Measurements from ENCODE around the gene BRME1.

Gene BRME1

GRCh38 chr19:13905634-13906520 lies at the start of gene BRME1, which contains the start of gene CC2D1A:
Gene BRME1 (minus strand): TSS chr19:13906117. CDS start chr19:13904892, 1,225 bp downstream.
Gene CC2D1A (plus strand): TSS chr19:13906201. CDS start chr19:13906442, 241 bp downstream.
- DNase-seq = peak; percentile 96

- no peak for DNase-seq
Observed at GRCh38 chr19:13954185-13954584, 48.3 kb upstream of the BRME1 start.

DNA sequence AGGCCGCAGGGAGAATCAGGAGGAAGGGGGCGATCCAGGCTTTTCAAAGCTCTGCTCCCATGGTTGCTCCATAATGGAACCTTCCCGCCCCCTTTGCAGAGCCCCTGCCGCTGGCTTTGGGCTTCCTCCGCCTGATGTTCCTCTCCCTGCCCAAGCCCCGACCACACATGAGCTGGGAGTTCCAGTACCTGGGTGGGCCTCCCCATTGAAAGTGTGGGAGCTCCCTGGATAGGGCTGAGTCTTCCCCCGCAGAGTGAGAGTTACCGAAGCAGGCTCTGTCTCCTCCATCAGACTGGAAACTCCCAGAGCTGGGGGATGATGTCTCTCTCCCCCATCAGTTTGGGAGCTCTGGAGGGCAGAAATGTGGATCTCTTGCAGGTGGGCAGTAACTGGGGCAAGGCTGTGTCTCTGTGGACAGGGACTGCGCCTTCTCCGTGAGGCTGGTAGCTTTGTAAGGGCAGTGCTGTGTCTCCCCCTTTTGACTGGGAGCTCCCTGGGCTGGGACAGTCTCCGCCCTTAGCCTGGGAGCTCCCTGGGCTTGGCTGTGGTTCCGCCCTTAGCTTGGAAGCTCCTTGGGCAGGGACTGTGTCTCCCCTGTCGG lies 47.1 kb upstream of the BRME1 start:
- DNase-seq = no peak

- DNase-seq = peak; percentile 96
Observed at GRCh38 chr19:13952154-13952930, 46.4 kb upstream of the BRME1 start, which contains the start of gene DCAF15. Gene DCAF15 (plus strand): TSS chr19:13952509. CDS start chr19:13952513, 4 bp downstream.

- no peak for DNase-seq
Observed at GRCh38 chr19:13951799-13952153, 45.9 kb upstream of the BRME1 start.

GRCh38 chr19:13951043-13951442 lies 45.1 kb upstream of the BRME1 start:
- DNase-seq = no peak

GRCh38 chr19:13946414-13946813 lies 40.5 kb upstream of the BRME1 start:
- DNase-seq = no peak

GRCh38 chr19:13942023-13942684 lies 36.2 kb upstream of the BRME1 start:
- no peak for DNase-seq

DNA sequence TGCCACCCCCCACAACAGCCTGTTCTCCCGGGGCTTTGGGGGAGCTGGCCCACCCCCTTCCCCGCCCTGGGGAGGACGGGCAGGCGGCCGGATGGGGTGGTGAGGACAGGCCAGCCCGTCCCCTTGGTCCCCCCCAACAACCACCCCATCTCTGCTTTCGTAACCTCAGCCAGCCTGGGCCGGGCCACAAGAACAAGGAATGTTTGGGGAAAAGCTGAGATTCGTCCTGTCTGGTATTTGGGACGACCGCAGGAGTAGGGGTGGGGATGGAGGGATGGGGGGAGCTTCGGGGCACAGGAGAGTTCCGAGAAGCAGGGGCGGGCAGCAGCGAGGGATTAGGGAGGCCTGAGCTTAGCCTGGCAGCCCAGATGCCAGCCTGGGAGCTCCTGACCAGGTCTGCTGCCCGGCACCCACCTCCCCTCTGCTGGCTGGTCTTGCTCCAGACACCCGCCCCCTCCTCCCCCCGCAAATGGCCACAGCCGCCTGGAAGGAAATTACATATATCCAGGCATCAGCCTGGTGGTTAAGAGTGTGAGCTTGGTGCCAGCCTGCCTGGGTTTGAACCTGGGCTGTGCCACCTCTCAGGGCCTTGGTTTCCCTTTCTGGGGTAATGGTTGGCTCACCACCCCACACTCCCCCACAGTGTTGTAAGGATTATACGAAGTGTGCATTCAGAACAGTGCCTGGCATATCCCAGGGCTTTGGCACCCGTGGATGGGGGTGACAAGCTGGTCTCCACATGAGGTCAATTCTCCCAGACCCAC lies 32.6 kb upstream of the BRME1 start, which contains the start of gene PODNL1:
PODNL1 (minus strand) TSS at position 117 of the 764 bp plus-strand sequence. CDS start 236 bp downstream, outside the sequence.
- DNase-seq = no peak

GRCh38 chr19:13937479-13938300 lies 31.8 kb upstream of the BRME1 start:
- DNase-seq = no peak

- no peak for DNase-seq
Observed at GRCh38 chr19:13935765-13936510, 30.0 kb upstream of the BRME1 start.

DNA sequence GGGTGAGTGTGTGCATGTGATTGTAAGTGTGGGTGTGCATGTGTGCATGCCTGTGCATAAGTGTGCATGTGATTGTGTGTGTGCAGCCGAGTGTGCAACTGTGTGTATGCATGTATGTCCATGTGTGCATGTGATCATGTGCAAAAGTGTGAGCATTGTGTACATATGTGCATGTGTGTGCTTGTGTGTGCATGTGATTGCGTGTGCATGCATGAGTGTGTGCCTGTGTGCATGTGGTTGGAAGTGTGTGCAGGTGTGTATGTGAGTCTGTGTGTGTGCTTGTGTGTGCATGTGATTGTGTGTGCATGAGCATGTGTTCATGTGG lies 28.8 kb upstream of the BRME1 start:
- DNase-seq = no peak

DNA sequence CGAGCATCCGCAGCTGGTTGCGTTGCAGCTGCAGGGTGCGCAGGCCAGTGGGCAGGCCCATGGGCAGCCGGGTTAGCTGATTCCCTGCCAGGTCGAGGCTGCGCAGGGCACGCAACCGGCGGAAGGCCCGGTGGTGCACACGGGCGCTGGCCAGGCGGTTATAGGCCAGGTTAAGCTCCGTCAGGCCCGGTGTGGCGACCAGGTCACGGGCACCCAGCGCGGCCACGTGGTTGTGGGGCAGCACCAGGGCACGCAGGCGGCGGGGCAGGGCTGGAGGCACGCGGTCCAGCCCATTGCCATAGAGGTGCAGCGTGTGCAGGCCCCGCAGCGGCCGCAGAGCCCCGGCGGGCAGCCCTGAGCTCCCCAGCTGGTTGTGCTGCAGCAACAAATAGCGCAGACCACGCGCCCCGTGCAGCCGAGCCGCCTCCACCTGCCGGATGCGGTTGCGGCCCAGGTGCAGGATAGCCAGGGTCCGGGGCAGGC lies 27.0 kb upstream of the BRME1 start:
- DNase-seq = no peak

DNA sequence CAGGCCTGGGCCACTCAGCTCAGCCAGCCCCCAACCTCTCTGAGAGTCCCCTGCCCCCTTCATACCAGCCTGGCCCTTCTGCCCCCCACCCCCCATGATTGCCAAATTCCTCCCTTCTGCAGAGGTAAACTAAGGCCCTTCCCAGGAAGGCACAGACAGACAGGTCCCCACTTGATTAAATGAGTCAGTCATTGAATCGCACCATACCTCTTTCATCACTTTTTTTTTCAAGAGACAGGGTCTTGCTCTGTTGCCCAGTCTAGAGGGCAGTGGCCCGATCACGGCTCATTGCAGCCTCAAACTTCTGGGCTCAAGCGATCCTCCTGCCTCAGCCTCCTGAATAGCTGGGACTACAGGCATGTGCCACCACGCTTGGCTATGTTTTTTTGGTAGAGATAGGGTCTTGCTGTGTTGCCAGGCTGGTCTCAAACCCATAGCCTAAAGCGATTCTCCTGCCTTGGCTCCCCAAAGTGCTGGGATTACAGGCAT lies 26.3 kb upstream of the BRME1 start:
- no peak for DNase-seq

DNA sequence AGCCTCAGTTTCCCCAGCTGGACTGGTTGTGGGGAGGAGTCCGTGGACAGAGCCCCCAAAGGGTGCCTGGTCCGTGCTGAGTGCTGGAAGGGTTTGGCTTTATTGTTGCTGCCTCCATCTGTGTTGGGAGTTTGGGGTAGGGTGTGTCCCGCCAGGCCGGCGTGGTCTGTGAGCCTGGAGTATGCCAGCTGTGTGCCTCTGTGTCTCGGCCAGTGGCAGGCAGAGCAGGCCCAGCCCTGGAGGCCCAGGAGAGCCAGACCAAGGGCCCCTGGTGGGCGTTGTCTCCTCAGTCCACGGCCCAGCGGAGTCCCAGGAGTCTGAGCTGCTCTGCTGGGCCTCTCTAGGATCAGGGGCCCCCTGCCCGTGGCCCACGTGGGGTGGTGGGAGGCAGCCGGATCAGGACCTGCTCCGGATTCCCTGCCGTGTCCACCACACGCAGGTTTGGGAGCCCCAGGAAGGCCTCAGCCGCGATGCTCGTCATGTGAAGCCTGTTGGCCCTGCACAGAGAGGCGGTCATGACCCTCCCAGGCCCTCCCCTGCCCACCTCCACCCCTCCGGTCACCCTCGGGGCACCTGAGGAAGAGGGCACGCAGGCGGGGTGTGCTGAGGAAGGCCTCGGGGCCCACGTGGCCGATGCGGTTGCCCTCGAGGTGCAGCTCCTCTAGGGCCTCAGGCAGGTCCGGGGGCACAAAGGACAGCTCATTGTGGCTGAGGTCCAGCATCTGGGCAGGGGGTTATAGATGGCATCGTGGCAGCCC lies 25.7 kb upstream of the BRME1 start:
- DNase-seq = no peak

GRCh38 chr19:13930402-13930801 lies 24.5 kb upstream of the BRME1 start:
- no peak for DNase-seq

DNA sequence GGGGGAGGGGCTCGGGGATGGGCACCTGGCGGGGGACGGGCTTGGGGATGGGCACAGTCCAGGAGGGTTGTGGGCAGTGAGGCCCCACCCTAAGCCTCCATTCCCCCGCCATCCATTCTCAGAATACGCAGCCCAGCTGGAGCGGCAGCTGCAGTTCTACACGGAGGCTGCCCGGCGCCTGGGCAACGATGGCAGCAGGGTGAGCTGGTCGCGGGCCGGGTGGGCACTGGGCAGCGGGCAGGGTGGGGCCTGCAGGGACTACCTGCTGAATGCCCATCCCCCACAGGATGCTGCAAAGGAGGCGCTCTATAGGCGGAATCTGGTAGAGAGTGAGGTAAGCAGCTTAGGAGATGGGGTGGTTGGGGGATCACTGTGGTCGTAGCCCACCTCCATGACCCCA lies 24.0 kb upstream of the BRME1 start:
- DNase-seq = no peak

DNA sequence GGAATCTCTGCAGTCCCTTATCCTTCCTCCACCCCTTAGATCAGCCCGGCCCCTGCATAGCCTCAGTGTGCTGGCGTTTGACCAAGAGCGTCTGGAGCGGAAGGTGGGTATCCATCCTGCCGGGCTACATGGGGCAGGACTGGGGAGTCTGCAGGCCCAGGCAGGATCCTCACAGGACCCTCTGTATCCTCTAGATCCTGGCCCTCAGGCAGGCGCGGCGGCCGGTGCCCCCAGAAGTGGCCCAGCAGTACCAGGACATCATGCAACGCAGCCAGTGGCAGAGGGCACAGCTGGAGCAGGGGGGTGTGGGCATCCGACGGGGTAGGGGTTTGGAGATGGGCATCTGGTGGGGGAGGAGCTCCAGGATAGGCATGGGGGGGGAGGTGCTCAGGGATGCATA lies 23.4 kb upstream of the BRME1 start:
- no peak for DNase-seq

DNA sequence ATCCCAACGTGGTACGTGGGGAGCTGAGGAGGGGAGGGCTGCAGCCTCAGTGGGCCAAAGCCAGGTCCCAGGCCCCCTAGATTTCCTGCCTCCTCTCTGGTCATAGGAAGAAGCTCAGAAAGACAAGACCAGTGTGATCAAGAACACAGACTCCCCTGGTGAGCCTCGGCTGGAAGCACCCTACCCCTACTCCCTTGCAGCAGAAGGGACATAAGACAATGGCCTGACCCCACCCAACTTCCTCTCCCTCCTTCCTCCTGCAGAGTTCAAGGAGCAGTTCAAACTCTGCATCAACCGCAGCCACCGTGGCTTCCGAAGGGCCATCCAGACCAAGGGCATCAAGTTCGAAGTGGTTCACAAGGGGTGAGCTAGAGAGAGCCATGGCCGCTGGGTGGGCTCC lies 20.8 kb upstream of the BRME1 start:
- no peak for DNase-seq

All from activated T-cell treated with anti-CD3 and anti-CD28 coated beads, Interleukin-2, amount 50 U/mL, for 1 hour (primary cell).